OCI-LY3 (cell line): Measurements from ENCODE around the gene NDUFS7.

Experiments used
- EZH2phosphoT487 ChIP-seq: fragments of 200-600 bp; shearing (Covaris generic); IDR thresholded peaks from 2 replicates; pipeline ENCODE4 v1.6.1; 2018; ENCODE audit warnings: antibody characterized with exemption, mixed run types, low read depth
- TF ChIP-seq, protein P1 (sequence below): fragments of 200-600, 300-600 bp; sonication (generic); IDR thresholded peaks from 2 replicates; pipeline ENCODE4 v1.5.1; 2014; ENCODE audit warnings: antibody characterized with exemption, low read length, low read depth

DNA sequence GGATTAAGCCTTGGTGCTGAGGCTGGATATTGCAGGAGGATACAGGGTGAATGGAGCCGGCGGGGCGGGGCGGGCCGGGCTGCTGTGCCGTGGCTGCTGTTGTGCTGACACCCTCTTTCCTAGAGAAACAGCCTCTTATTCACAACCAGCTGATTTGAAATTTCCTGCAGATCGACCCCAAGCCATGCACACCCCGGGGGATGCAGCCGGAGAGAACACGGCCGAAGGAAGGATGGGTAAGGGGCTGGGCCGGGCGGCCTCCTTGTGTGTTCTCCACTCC lies 34.7 kb downstream of the NDUFS7 start:
- TF ChIP-seq, protein P1, sequence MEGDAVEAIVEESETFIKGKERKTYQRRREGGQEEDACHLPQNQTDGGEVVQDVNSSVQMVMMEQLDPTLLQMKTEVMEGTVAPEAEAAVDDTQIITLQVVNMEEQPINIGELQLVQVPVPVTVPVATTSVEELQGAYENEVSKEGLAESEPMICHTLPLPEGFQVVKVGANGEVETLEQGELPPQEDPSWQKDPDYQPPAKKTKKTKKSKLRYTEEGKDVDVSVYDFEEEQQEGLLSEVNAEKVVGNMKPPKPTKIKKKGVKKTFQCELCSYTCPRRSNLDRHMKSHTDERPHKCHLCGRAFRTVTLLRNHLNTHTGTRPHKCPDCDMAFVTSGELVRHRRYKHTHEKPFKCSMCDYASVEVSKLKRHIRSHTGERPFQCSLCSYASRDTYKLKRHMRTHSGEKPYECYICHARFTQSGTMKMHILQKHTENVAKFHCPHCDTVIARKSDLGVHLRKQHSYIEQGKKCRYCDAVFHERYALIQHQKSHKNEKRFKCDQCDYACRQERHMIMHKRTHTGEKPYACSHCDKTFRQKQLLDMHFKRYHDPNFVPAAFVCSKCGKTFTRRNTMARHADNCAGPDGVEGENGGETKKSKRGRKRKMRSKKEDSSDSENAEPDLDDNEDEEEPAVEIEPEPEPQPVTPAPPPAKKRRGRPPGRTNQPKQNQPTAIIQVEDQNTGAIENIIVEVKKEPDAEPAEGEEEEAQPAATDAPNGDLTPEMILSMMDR: no peak
- no peak for TF ChIP-seq EZH2phosphoT487
